Hippocampal formation (tissue), 2 donors: ENCODE results near the gene OR5H1.
"Not testable (repeated sequence)": the region's sequence is repeated elsewhere in the genome, so short reads cannot be mapped to it uniquely, and the experiment has no call there.

Experiments
- DNase-seq, 2 donors: peaks; one replicate each; lab custom pipeline; 2025; lab: John Stamatoyannopoulos, UW

Gene OR5H1

GRCh38 chr3:98130421-98130820 lies at the start of gene OR5H1:
OR5H1 (plus strand) TSS chr3:98130721; CDS start chr3:98132698, 1,977 bp downstream.
- no peak for DNase-seq

GRCh38 chr3:98086873-98087272 lies 43.6 kb upstream of the OR5H1 start, which contains the start of gene OR5AC2:
OR5AC2 (plus strand) TSS chr3:98087173; CDS start chr3:98087173, 0 bp downstream.
- DNase-seq, result no peak

GRCh38 chr3:98095882-98096281 lies 34.6 kb upstream of the OR5H1 start:
- DNase-seq, result no peak

- no peak for DNase-seq
These were observed 30.7 kb upstream of the OR5H1 start for GRCh38 chr3:98099848-98100247.

GRCh38 chr3:98108162-98108561 lies 22.4 kb upstream of the OR5H1 start:
- no peak for DNase-seq

GRCh38 chr3:98109807-98110549 lies 20.5 kb upstream of the OR5H1 start:
- no peak for DNase-seq

- DNase-seq, result no peak
These were observed 20.0 kb upstream of the OR5H1 start for GRCh38 chr3:98110550-98110908.

- no peak for DNase-seq
These were observed 16.3 kb upstream of the OR5H1 start for GRCh38 chr3:98114264-98114663.

GRCh38 chr3:98115717-98116116 lies 14.8 kb upstream of the OR5H1 start:
- DNase-seq, result no peak

GRCh38 chr3:98136631-98137030 lies 6.1 kb downstream of the OR5H1 start:
- no peak for DNase-seq

GRCh38 chr3:98137826-98138557 lies 7.5 kb downstream of the OR5H1 start:
- not testable (repeated sequence) for DNase-seq

GRCh38 chr3:98140531-98140930 lies 10.0 kb downstream of the OR5H1 start:
- DNase-seq, result no peak

- no peak for DNase-seq
These were observed 16.7 kb downstream of the OR5H1 start, which contains the start of gene OR5H14 for GRCh38 chr3:98147179-98147578. OR5H14 (plus strand) TSS chr3:98147479; CDS start chr3:98149386, 1,907 bp downstream.

GRCh38 chr3:98148751-98149150 lies 18.2 kb downstream of the OR5H1 start:
- no peak for DNase-seq

- not testable (repeated sequence) for DNase-seq
These were observed 18.9 kb downstream of the OR5H1 start for GRCh38 chr3:98149456-98149855.

- DNase-seq, result no peak
These were observed 20.7 kb downstream of the OR5H1 start for GRCh38 chr3:98151241-98151640.

- no peak for DNase-seq
These were observed 35.9 kb downstream of the OR5H1 start, which contains the start of gene OR5H15 for GRCh38 chr3:98166396-98166795. OR5H15 (plus strand) TSS chr3:98166696; CDS start chr3:98168700, 2,004 bp downstream.

GRCh38 chr3:98171071-98171470 lies 40.5 kb downstream of the OR5H1 start:
- no peak for DNase-seq

- no peak for DNase-seq
These were observed 42.1 kb downstream of the OR5H1 start for GRCh38 chr3:98172621-98173020.

- no peak for DNase-seq
These were observed 49.9 kb downstream of the OR5H1 start for GRCh38 chr3:98180319-98180890.

- DNase-seq, result no peak
These were observed 51.7 kb downstream of the OR5H1 start for GRCh38 chr3:98182196-98182595.

GRCh38 chr3:98185180-98185579 lies 54.7 kb downstream of the OR5H1 start:
- DNase-seq, result no peak
